Measurements from ENCODE around the gene BTBD3.

GRCh38 chr20:11926292-11926998 lies 8.8 kb downstream of the BTBD3 start:
- TF ChIP-seq EZH2 (IDR thresholded peaks at IDR 0.05; ENCODE audit: borderline replicate concordance) (no peak), CTCF (IDR thresholded peaks at IDR 0.05; ENCODE audit: poor library complexity) (no peak), EZH2phosphoT487 (IDR thresholded peaks at IDR 0.05; ENCODE audit: low read depth, severe bottlenecking, unreplicated experiment) (no peak)

Data from hepatocyte (in vitro differentiated cells).